ENCODE measurements around the gene RC3H1. TPM values are rescaled to one million over a fixed set of nuclear protein-coding genes. Genes with fewer than 3 reads are reported as not detected.

The RC3H1 gene, protein sequence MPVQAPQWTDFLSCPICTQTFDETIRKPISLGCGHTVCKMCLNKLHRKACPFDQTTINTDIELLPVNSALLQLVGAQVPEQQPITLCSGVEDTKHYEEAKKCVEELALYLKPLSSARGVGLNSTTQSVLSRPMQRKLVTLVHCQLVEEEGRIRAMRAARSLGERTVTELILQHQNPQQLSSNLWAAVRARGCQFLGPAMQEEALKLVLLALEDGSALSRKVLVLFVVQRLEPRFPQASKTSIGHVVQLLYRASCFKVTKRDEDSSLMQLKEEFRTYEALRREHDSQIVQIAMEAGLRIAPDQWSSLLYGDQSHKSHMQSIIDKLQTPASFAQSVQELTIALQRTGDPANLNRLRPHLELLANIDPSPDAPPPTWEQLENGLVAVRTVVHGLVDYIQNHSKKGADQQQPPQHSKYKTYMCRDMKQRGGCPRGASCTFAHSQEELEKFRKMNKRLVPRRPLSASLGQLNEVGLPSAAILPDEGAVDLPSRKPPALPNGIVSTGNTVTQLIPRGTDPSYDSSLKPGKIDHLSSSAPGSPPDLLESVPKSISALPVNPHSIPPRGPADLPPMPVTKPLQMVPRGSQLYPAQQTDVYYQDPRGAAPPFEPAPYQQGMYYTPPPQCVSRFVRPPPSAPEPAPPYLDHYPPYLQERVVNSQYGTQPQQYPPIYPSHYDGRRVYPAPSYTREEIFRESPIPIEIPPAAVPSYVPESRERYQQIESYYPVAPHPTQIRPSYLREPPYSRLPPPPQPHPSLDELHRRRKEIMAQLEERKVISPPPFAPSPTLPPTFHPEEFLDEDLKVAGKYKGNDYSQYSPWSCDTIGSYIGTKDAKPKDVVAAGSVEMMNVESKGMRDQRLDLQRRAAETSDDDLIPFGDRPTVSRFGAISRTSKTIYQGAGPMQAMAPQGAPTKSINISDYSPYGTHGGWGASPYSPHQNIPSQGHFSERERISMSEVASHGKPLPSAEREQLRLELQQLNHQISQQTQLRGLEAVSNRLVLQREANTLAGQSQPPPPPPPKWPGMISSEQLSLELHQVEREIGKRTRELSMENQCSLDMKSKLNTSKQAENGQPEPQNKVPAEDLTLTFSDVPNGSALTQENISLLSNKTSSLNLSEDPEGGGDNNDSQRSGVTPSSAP
- total RNA-seq (2016; rRNA removed; fragmentation: Illumina TruSeq; extraction: Trizol) (19.6 and 24.4 TPM in 2 replicates), polyA plus RNA-seq (2011; rRNA removed) (8.5 and 11.2 TPM in 2 replicates), polyA minus RNA-seq (2011; rRNA and poly(A)+ RNA removed; ENCODE audit: low replicate concordance) (45.1 and 87.7 TPM in 2 replicates), Bru-seq, nascent RNA (percentile 87 among the genes with signal in this experiment), BruChase-seq, experiment 1, labeled RNA remaining after a 6-hour chase (percentile 95 among the genes with signal in this experiment), BruChase-seq, experiment 2, labeled RNA remaining after a 2-hour chase (percentile 93 among the genes with signal in this experiment)
- total RNA-seq (2016; cell fraction: cytosol; rRNA removed; fragmentation: Illumina TruSeq; extraction: Trizol; ENCODE audit: low read depth), result 6.7 and 7.2 TPM in 2 replicates
- 18.3 and 27.5 TPM in 2 replicates for total RNA-seq (2016; cell fraction: insoluble cytoplasmic fraction; rRNA removed; fragmentation: Illumina TruSeq; extraction: Trizol)
- total RNA-seq (2016; cell fraction: membrane; rRNA removed; fragmentation: Illumina TruSeq; extraction: Trizol), result 11.2 and 12.6 TPM in 2 replicates
- 21.3 and 26.1 TPM in 2 replicates for total RNA-seq (2016; cell fraction: nucleus; rRNA removed; fragmentation: Illumina TruSeq; extraction: Trizol)
- 5.1 and 6.3 TPM in 2 replicates for polyA plus RNA-seq (2011; cell fraction: cytosol; rRNA removed)
- polyA plus RNA-seq (2011; cell fraction: nucleus; rRNA removed), result 7.4 and 7.9 TPM in 2 replicates
- 2.5 and 2.9 TPM in 2 replicates for polyA plus RNA-seq (2012)
- polyA plus RNA-seq (2016; cell fraction: cytosol; fragmentation: Illumina TruSeq; extraction: Trizol; ENCODE audit: low read depth), result 0.45 and 0.52 TPM in 2 replicates
- polyA plus RNA-seq (2016; cell fraction: insoluble cytoplasmic fraction; fragmentation: Illumina TruSeq; extraction: Trizol; ENCODE audit: low read depth), result 9.6 and 9.9 TPM in 2 replicates
- 1.7 and 1.9 TPM in 2 replicates for polyA plus RNA-seq (2016; cell fraction: membrane; fragmentation: Illumina TruSeq; extraction: Trizol; ENCODE audit: low read depth)
- 12.3 and 12.8 TPM in 2 replicates for polyA plus RNA-seq (2016; cell fraction: nucleus; fragmentation: Illumina TruSeq; extraction: Trizol; ENCODE audit: insufficient read depth, low read depth)
- polyA minus RNA-seq (2011; cell fraction: cytosol; rRNA and poly(A)+ RNA removed), result 29.5 and 31.7 TPM in 2 replicates
- polyA minus RNA-seq (2011; cell fraction: nucleus; rRNA and poly(A)+ RNA removed), result 42.6 and 69.6 TPM in 2 replicates
- long read RNA-seq, experiment 1, partial matches to known transcripts, result 1 of 2 reads
- long read RNA-seq, experiment 1, other reads (novel, unspliced or antisense), result 1 of 2 reads
- long read RNA-seq, experiment 2, partial matches to known transcripts, result 0 of 4 reads
- long read RNA-seq, experiment 2, other reads (novel, unspliced or antisense), result 4 of 4 reads

DNA sequence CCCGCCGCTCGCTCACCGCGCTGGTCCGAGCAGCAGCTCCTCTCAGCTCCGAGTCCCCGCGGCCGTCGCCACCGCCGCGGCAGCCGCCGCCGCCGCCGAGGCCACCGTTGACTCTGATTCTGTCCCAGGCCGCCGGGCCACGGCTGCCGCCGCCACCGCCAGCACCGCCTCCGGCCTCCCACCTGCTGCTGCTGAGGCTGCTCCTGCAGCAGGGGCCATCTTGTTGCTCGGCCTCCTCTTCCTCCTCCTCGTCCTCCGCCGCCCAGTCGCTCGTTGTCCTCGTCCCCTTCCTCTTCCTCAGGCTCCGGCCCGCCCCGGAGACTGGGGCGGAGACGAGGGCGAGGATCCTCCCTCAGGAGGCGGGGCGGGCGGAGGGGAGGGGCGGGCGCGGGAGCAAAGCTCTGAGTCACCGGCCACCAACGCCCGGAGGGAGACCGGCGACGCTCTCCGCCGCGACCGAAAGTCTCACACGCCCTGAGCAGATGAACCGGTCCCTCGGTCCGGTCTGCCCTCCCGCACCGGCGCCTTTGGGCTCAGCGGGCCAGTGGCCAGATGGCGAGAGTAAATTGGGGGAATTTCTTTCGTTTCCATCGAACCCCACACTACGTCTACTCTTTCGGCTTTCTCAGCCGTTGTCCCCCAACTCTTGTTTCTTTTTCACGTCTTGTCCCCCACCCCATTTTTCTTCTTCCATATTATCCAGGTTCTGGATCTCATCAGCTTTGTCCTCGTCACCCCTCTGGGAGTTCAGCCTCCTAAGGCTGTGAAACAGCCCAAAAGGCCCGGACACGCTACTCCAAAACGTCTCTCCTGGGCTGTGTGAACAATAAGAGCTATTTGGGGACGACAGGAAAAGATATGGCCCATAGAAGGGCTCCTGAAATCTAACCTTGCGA is at the start of gene RC3H1:
Gene RC3H1 (minus strand): TSS at position 278 of the 896 bp plus-strand sequence. CDS start 29,372 bp downstream, outside the sequence.
- H3K4me3 ChIP-seq (replicated peaks in 1 of 3; ENCODE audit: insufficient read depth in 1 of 3, low read depth in 2 of 3, low read length in 3 of 3), result peak within 1 kb of the TSS; percentile 75 to 97 (median 93)
- FAIRE-seq, result no peak
- peak; percentile 80 for DNase-seq (ENCODE audit: low spot score)
- peaks cover 34% of the 10 kb centered on the region for H4K20me1 ChIP-seq (ENCODE audit: insufficient read depth, low read length)
- intact Hi-C loops (cut with micrococcal nuclease; ENCODE audit: unreplicated experiment) (loop anchor here (2.0 to 10.0 kb wide), 3 partner anchors 52 to 154 kb away; partner anchors contain the start of genes RABGAP1L and ZBTB37), in situ Hi-C loops (cut with HindIII; ENCODE audit: extremely low pct_ligation_motif_present, low pct_unique_long_range_greater_than_20kb) (no loop called here)
- H3K27ac ChIP-seq (ENCODE audit: extremely low read length, insufficient read depth, low read length), result peak within 1 kb of the TSS; percentile 84
- ChIA-PET POLR2A (interaction anchor here (0.6 to 1.5 kb wide), 11 partner anchors 8 to 154 kb away, joined by 3 to 9 read pairs (median 3); partner anchors contain the start of genes SERPINC1 and ZBTB37), CTCF (ENCODE audit: low intra/inter-chr PET ratio, low total read pairs) (no interaction called here)
- no peaks in the 10 kb centered on the region for H3K9me3 ChIP-seq (ENCODE audit: low read length)
- under 1% methylated on average over 14 of the region's 78 CpGs for WGBS (ENCODE audit: low lambda C conversion rate)
- BruUV-seq (replicated peaks), result TSS peak; percentile 93
- peak within 1 kb of the TSS; percentile 97 for H3K9ac ChIP-seq (ENCODE audit: insufficient read depth, low read depth, low read length)
- H3K4me2 ChIP-seq (ENCODE audit: low read depth, low read length), result peak within 1 kb of the TSS; percentile 84
- ATAC-seq, result peak; percentile 91
- peak within 1 kb of the TSS; percentile 51 for H2AFZ ChIP-seq (ENCODE audit: low read length)
- no peaks in the 10 kb centered on the region for H3K36me3 ChIP-seq (replicated peaks in 1 of 2; ENCODE audit: control insufficient read depth in 1 of 2, insufficient read depth in 2 of 2, low read length in 2 of 2)
- H3K79me2 ChIP-seq (ENCODE audit: insufficient read depth, low read length), result peaks cover 46% of the 10 kb centered on the region
- no peaks in the 10 kb centered on the region; a peak in 1 of 5 replicates for H3K27me3 ChIP-seq (ENCODE audit: control insufficient read depth in 1 of 2, insufficient read depth in 2 of 2, low read length in 2 of 2)
- peaks cover 43% of the 10 kb centered on the region for H3K4me1 ChIP-seq (ENCODE audit: insufficient read depth, low read length)
- TF ChIP-seq, protein P1, sequence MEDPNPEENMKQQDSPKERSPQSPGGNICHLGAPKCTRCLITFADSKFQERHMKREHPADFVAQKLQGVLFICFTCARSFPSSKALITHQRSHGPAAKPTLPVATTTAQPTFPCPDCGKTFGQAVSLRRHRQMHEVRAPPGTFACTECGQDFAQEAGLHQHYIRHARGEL (CRISPR knock-in tag; IDR thresholded peaks at IDR 0.05), result no peak
- TF ChIP-seq TP53 (CRISPR knock-in tag; conservative IDR thresholded peaks at IDR 0.05) (no peak), JARID2 (CRISPR knock-in tag; IDR thresholded peaks at IDR 0.05; ENCODE audit: insufficient replicate concordance) (no peak), ZNF331 (CRISPR knock-in tag; IDR thresholded peaks at IDR 0.05) (peak; percentile 56; the same call in 1 of the 2 replicates), BRD4 (CRISPR knock-in tag; IDR thresholded peaks at IDR 0.05) (peak; percentile 69; the same call in 1 of the 2 replicates), FOXO1 (CRISPR knock-in tag; IDR thresholded peaks at IDR 0.05) (peak; percentile 56), NR2C2 (CRISPR knock-in tag; IDR thresholded peaks at IDR 0.05; ENCODE audit: borderline replicate concordance) (peak; percentile 39; the same call in 1 of the 2 replicates), KDM1A (CRISPR knock-in tag; IDR thresholded peaks at IDR 0.05) (0 out of 2 replicates have a peak, but pooled peaks have one; percentile 25), ARNT2 (CRISPR knock-in tag; IDR thresholded peaks at IDR 0.05; ENCODE audit: low read depth) (no peak; the same call in 1 of the 2 replicates), SALL2 (CRISPR knock-in tag; IDR thresholded peaks at IDR 0.05) (peak; percentile 38; the same call in 1 of the 2 replicates)
- TF ChIP-seq, protein P2, sequence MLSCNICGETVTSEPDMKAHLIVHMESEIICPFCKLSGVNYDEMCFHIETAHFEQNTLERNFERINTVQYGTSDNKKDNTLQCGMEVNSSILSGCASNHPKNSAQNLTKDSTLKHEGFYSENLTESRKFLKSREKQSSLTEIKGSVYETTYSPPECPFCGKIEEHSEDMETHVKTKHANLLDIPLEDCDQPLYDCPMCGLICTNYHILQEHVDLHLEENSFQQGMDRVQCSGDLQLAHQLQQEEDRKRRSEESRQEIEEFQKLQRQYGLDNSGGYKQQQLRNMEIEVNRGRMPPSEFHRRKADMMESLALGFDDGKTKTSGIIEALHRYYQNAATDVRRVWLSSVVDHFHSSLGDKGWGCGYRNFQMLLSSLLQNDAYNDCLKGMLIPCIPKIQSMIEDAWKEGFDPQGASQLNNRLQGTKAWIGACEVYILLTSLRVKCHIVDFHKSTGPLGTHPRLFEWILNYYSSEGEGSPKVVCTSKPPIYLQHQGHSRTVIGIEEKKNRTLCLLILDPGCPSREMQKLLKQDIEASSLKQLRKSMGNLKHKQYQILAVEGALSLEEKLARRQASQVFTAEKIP (CRISPR knock-in tag; IDR thresholded peaks at IDR 0.05; ENCODE audit: borderline replicate concordance), result no peak

Measured in HepG2 (cell line).